GM12872 (cell line): ENCODE data around the gene ADPRHL1.

Source experiments
- TF ChIP-seq, protein P1 (sequence below): IDR thresholded peaks from 3 replicates; pipeline ENCODE4 v1.5.1; 2011; ENCODE audit warnings: low read depth, mild to moderate bottlenecking, low read length, moderate library complexity; ENCODE audit not compliant: insufficient read depth

The ADPRHL1 gene

DNA sequence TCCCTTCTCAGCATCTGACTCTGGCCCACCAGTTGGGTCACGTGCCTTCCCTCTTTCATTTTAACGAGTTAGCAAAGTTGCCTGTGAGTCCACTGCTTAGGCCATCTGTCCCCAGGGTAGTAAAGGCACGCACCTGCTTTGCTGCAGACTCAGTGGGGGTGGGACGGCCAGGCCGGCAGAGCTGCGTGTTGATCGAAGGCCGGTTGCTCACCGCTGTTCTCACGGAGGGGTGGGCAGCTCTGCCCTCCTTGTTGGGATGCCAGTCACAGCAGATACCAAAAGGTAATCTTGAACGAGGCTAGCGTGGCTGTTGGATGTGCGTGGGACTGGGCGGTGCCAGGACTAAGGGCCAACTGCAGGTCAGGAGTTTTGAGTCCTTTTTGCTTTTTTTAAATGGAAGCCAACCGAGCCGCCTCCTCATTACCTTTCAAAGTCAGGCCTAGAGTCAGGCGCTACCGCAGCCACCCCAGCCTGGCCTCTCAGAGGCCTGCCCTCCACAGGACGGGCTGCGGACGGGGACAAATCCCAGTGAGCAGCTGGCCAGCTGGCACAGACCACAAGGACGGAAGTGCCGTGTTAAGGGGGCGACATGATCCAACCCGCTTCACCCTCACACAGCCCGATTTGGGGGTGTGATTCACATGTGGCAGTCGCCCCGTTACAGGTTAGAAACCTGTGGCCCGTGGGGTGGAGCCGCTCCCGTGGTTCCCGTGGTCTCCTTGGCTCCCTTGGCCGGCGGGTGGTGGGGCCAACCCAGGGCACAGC, 20.6 kb downstream of the ADPRHL1 start:
- TF ChIP-seq, protein P1, sequence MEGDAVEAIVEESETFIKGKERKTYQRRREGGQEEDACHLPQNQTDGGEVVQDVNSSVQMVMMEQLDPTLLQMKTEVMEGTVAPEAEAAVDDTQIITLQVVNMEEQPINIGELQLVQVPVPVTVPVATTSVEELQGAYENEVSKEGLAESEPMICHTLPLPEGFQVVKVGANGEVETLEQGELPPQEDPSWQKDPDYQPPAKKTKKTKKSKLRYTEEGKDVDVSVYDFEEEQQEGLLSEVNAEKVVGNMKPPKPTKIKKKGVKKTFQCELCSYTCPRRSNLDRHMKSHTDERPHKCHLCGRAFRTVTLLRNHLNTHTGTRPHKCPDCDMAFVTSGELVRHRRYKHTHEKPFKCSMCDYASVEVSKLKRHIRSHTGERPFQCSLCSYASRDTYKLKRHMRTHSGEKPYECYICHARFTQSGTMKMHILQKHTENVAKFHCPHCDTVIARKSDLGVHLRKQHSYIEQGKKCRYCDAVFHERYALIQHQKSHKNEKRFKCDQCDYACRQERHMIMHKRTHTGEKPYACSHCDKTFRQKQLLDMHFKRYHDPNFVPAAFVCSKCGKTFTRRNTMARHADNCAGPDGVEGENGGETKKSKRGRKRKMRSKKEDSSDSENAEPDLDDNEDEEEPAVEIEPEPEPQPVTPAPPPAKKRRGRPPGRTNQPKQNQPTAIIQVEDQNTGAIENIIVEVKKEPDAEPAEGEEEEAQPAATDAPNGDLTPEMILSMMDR: no peak

DNA sequence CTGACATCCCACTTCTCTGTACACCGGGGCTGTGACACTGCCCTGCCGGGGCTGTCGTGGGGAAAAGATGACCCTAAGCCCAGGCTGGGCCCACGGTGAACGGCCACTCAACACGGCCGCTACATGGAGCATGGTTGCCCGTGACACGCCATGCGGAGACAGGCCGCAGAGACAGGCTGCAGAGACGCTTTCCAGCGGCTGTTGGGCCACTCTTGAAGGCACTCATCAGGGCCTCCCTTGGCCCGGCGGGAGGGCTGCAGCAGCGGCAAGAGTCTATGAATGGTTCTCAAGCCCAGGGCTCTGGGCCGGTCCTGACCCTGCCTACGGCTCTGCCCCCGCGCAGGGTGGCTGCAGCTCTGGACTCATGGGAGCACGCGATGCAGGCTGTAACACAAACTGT, 22.1 kb downstream of the ADPRHL1 start:
- TF ChIP-seq, protein P1: no peak

DNA sequence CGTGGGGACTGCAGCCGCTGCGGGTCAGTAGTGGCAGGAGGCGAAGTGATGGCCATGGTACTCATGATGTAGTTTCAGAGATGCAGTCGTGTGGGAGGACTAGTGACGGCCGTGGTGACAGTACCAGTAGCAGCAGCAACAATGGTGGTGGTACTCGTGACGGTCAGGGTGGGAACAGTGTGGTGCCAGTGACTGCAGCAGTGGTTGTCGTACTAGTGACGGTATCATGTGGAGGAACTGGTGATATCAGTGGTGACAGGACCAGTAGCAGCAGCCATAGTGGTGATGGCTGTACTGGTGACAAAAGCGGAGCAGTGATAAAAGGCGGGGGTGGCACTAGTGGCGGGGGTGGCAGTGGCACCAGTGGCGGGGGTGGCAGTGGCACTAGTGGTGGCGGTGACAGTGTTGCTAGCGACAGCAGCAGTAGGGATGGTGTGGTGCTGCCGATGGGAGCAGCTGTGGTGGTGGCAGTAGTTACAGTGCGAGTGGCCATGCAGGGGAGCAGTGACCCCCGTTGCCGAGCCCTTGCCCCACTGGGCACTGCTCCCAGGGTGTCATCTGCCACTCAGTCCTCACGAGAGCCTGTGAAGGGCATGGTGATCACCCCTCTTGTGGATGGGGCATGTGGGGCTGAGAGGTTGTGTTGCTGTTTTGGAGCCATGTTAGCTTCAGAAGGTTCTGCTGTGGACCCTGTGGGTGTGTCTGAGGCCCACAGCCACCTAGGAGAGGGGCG, 22.7 kb downstream of the ADPRHL1 start:
- TF ChIP-seq, protein P1: no peak

DNA sequence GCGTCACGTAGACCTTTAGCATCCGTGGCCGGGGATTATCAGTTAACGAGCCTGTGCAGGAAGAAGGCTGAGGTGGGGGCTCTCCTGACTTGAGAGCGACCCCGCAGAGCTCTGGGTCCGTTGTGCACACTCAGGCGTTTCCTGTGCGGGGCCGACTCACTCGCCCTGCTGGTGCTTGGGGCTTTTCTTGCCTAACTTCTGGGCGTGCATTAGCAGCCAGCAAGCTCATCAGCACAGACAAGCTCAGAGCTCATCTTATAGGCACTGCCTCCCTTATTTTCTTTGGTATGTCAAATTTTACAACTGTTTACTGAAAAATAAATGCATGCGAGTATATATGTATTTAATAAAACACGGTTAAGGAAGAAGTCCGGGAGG, 23.7 kb downstream of the ADPRHL1 start:
- TF ChIP-seq, protein P1: no peak

DNA sequence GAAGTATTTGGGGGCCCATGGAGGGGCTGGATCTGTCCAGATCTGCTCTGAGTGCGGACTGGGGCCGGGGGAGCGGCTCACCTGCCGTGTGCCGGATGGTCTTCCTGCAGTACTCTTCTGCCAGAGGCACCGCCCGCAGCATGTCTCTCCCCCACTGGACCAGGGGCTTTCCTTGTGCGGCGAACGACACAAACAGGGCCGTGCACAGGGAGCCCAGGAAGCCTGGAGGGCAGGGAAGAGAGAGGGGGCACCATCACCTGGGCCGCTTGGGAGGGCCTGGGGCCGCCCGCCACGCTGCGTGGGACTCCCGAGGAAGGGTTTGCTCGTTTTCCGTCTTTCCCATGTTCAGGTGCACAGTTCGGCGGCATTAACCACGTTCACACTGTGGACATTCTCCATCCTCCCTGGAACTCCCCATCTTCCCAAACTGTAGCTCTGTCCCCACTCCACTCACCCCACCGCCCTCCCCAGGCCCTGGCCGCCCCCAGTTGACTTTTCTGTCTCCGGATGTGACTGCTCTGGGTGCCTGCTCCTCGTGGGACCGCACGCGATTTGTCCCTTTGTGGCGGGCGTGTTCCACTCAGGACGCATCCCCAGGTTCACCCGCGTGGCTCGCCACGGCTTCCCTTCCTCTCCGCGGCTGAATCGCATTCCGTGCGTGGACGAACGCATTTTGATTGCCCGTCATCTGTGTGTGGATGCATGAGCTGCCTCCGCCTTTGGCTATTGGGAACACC, 24.2 kb downstream of the ADPRHL1 start:
- TF ChIP-seq, protein P1: no peak

DNA sequence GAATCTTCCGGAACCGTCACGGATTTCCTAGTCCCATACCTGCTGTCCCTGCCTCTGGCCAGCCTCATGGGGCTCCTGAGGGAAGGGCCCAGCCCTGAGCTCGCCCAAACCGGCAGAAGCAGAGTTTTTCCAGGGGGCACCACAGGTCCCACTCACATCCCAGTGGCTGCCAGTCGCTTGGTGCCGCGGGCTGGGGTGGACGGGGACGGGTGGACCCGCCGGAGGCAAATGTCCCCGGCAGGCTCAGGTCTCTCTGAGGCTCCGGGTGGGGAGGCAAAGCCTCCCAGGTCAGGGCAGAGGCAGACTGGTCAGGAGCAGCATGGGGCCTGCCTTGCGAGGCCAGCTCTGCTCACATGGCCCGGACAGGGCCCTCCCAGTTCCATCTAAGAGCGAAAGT, 24.8 kb downstream of the ADPRHL1 start:
- TF ChIP-seq, protein P1: no peak
